Esophagus squamous epithelium (tissue), 4 donors: ENCODE results near the gene POLR3GL.

Experiments
- POLR2A ChIP-seq, 4 donors: fragments of 450-650 bp; IDR thresholded peaks; one replicate each; pipeline ENCODE4 v1.6.1; 2017; ENCODE audit warnings: antibody characterized with exemption in 4 of 4, mild to moderate bottlenecking in 4 of 4, moderate library complexity in 3 of 4
- TF ChIP-seq, protein P1 (sequence below), 6 experiments: fragments of 450-650 bp in 4 of 6; fragments of 200-600 bp in 2 of 6; sonication (generic) in 2 of 6; IDR thresholded peaks; one replicate each; pipeline ENCODE4 v1.5.1; 2016 to 2019; ENCODE audit warnings: antibody characterized with exemption in 6 of 6, mild to moderate bottlenecking in 4 of 6, moderate library complexity in 4 of 6

DNA sequence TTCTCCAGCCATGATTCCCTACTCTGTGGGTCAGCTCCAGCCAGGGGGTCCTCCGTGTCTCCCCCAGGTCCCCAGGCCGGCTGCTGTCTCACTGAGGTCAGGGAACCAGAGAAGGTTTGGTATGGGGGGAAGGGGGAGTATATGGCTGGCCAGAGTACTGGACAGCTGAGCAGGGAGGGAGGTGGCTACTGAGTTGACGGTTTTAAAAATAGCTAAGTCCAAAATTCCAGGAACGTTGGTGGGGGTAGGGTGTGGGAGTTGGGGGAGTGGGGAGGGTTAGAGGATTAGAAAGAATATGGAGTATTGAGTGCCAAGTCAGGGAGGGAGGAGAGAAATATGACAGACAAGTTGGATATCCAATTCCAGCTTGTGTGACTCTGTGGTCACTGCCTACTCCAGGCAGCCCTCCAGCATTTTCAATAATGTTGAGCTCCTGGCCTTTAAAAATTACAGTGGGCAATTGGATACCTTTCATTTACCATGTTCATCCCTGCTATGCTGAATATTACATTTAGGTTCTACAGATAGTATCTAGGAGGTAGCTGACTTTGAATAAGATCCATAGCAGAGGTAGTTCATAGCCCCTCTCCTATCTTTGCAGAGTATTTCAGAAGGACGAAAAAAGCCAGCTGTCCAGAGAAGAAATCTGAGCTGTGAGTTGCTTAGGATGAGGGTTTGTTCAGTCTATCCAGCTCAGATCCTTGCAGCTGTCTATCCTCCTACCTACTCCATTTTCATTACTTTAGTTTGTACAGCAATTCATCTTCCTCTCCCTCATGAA, 57.3 kb downstream of the POLR3GL start, which contains the start of gene HJV:
- TF ChIP-seq, protein P1, sequence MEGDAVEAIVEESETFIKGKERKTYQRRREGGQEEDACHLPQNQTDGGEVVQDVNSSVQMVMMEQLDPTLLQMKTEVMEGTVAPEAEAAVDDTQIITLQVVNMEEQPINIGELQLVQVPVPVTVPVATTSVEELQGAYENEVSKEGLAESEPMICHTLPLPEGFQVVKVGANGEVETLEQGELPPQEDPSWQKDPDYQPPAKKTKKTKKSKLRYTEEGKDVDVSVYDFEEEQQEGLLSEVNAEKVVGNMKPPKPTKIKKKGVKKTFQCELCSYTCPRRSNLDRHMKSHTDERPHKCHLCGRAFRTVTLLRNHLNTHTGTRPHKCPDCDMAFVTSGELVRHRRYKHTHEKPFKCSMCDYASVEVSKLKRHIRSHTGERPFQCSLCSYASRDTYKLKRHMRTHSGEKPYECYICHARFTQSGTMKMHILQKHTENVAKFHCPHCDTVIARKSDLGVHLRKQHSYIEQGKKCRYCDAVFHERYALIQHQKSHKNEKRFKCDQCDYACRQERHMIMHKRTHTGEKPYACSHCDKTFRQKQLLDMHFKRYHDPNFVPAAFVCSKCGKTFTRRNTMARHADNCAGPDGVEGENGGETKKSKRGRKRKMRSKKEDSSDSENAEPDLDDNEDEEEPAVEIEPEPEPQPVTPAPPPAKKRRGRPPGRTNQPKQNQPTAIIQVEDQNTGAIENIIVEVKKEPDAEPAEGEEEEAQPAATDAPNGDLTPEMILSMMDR (IDR thresholded peaks at IDR 0.05) = no peak
- no peak for TF ChIP-seq POLR2A (IDR thresholded peaks at IDR 0.05)
